Stimulated activated CD4-positive, alpha-beta T cell treated with anti-CD3 and anti-CD28 coated beads, Interleukin-2, amount 100 ng/mL, for 48 hours (primary cell): ENCODE measurements around the gene RAB36.

ENCODE experiments used
- DNase-seq, 2 donors: peaks; one replicate each; pipeline ENCODE4 v3.0.0-alpha.2; 2020

The RAB36 gene

GRCh38 chr22:23184764-23185113 is 39.5 kb downstream of the RAB36 start:
- DNase-seq = no peak

DNA sequence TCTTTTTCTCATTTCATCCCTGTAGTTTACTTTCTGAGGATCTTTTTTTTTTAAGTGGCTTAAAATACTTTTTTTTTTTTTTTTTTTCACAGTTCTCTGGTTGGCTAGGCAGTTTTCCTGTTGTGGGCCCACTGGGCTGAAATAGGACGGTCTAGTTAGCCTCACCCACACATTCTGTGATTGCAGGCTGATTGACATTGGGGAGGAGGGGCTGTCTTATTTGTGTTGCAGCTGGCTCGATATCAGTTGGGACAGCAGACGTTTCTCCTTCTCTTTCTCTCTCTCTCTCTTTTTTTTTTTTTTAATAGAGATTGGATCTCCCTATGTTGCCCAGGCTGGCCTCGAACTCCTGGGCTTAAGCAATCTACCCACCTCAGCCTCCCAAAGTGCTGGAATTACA is 41.9 kb downstream of the RAB36 start:
- DNase-seq = no peak

- no peak for DNase-seq
Observed at GRCh38 chr22:23187871-23188700, 42.8 kb downstream of the RAB36 start.

DNA sequence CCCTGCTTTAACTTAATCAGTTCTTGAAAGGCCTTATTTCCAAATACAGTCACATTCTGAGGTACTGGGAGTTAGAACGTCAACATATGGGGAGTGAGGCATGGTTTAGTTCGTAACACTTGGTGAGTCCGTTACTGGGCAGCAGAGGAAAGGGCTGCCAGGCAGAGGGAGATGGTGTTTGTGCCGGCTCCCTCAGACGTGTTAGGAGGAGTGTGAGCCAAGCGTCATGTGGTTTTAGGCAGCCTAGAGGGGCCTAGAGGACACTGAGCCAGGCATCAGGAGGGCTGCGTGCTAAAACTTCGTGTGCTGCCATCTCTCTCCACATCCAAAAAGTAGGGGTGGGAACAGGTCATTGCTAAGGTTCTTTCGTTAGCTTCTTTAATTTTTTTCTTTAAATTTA is 45.2 kb downstream of the RAB36 start:
- DNase-seq = no peak

DNA sequence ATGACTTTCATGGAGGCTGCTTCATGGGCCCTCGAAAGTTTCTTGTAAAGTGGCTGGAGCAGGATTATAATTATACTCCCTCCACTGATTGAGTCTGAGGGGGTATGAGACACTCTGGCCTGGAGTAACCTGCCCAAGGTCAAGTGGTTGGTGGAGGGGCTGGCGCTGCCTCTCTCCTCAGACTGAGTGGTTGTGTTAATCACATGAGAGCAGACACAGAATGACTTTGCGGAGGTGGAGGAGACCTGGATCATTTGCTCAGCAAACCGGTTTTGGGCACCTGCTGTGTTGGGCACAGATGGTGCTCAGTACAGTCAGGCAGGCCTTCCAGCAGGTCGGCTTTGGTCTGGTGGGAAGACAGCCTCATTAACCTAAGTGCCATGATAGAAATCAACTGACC is 46.9 kb downstream of the RAB36 start:
- no peak for DNase-seq

DNA sequence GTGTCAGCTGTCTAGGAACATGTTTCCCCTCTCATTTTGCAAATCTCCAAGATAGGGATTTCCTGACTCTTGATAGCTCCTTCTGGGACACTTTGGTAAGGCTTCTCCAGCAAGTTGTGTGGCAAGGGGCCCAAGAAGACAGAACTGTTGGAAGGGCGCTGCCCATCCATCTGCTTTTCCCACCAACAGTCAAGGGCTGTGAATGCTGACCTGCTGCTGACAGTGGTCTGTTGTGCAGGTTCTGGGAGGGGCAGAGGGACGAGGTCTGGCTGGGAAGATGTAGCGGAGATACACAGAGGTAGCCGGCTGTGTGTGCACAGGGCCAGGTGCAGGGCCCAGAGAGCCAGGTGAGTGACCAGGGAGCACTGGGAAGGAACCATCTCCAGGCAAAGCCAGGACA is 47.3 kb downstream of the RAB36 start:
- no peak for DNase-seq

GRCh38 chr22:23193196-23193827 is 48.0 kb downstream of the RAB36 start:
- DNase-seq = no peak

- no peak for DNase-seq
Observed at GRCh38 chr22:23193882-23194281, 48.6 kb downstream of the RAB36 start.

- DNase-seq = no peak
Observed at GRCh38 chr22:23196165-23196564, 50.9 kb downstream of the RAB36 start.

GRCh38 chr22:23197836-23198235 is 52.6 kb downstream of the RAB36 start:
- no peak for DNase-seq

DNA sequence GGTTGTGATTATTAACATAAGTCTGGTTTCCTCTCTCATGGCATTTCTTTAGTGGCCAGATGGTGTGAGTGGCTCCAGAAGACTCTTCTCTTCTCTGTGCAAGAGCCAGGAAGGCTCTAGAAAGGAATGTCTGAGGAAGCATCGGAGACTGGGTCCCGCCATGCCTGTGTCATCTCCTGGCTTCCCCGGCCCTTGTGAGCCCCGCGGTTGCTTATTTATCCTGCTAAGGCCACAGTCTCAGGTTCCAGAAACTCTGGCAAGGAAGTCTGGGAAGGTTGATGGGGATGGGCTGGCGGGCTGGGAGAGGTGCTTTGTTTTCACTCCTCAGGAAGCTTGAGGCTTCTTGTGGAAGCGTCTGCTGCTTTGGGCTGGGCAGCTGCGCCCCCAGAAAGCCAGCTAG is 53.9 kb downstream of the RAB36 start:
- no peak for DNase-seq

DNA sequence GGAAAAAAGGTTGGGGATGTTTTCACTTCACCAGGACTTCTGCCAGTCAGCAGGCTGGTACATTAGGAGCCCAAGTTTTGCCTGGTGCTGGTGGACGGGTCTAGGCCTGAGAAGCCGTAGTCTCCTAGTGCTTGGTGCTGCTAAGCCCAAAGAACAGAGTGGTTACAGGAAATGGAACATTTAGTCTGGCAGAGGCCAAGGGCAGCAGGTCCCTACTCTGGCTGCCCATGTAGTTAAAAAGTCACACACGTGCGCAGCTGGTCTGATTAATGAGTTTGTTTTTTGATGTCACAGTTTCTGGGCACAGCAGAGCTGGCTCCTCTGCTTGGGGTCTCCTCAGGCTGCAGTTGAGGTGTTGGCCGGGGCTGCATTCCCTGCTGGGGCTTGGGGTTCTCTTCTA is 55.6 kb downstream of the RAB36 start:
- no peak for DNase-seq

DNA sequence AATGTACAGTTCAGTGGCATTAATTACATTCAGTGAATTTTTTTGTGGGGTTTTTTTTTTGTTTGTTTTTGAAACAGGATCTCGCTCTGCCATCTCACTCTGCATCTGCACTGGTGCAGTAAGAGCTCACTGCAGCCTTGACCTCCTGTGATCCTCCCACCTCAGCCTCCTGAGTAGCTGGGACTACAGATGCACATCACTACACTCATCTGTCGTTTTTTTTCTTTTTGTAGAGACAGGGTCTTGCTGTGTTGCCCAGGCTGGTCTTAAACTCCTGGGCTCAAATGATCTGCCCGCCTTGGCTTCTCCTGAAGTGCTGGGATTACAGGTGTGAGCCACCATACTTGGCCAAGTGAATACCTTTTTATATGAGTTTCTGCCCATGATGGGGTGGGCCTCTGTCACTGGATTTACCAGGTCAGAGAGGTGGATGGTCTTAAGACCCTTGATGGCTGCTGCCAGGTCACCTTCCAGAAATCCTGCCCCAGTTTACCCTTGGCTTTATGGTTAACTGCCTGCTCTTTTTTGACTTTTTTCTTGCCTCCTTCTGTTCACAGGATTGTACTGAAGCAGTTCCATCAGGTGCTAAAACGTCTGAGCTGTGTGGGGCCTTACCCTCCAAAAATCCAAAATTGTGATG is 57.7 kb downstream of the RAB36 start:
- no peak for DNase-seq

- no peak for DNase-seq
Observed at GRCh38 chr22:23203452-23204124, 58.3 kb downstream of the RAB36 start.

DNA sequence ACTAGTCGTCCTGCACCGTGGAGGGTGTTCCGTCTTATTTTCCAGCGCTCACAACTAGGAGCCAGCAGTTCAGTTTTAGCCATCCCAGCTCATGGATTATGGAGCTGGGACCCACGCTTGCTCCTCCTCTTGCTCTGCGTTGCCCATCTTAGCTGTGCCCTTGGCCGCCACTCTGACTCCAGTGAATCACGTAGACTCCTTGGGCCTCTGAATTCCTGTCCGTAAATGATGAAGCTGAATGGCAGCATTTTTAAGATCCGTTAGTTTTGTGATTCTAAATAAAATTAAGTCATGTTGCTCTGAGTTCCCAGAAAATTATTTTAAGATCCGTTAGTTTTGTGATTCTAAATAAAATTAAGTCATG is 58.8 kb downstream of the RAB36 start:
- DNase-seq = no peak

DNA sequence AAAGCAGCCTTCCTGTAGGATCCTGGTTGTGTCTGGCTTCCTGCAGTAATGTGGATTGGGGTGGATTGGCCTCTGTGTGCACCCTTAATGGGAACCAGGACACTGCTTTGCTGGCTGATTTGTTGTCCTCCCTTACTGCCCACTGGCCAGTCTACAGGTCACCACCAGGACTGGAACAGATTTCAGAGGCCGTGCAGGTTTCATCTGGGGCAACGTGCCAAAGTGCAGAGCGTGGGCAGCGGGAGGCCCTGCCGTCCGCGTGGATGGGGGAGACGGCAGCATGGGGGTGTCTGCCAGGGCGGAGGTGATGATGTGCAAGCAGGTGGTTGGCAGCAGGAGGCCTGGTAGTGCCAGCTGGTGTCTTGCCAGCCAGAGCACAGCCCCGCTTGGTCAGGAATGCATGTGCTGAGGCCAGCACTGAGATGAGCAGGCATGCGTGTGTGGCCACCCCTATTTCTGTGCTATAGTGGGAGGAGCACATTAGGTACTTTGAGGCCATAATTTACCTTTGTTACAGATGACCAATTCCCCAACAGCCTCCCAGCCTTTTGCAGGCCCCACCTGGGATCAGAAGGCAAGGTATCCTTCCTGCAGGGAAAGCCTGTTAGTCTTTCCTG is 59.4 kb downstream of the RAB36 start:
- no peak for DNase-seq

GRCh38 chr22:23205339-23206049 is 60.2 kb downstream of the RAB36 start:
- no peak for DNase-seq

- no peak for DNase-seq
Observed at GRCh38 chr22:23206915-23207314, 61.6 kb downstream of the RAB36 start.

DNA sequence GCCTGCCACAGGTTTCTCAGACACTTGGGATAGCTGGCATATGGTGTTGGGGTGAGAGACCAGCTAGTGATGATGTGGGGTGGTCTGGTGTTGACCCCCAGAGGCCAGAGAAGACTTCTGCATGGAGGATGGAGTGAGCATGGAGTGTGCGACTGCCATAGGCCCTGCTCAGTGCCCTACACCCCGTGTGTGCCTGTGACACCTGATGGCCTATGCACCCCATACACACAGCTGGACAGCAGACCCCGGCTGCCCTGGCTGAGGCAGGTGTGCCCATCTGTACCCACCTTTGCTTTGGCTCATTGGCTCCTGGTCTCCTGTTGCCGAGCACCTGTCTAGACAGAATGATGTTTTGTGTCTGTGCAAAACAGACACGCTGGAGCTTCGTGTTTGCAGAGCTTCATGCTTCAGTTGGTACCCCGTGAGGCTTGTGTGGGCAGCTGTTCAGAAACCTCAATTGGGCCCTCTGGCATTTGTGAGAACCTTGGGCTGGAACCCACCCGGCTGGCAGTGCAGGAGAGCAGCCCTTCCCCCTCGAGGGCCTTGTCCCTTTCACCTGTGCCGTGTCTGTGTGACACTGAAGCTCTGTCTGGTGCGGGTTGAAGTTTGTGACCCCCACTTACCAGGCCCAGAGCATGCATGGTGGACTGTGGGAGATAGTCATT is 62.6 kb downstream of the RAB36 start:
- DNase-seq = no peak

- DNase-seq = no peak
Observed at GRCh38 chr22:23210428-23211170, 65.3 kb downstream of the RAB36 start.

DNA sequence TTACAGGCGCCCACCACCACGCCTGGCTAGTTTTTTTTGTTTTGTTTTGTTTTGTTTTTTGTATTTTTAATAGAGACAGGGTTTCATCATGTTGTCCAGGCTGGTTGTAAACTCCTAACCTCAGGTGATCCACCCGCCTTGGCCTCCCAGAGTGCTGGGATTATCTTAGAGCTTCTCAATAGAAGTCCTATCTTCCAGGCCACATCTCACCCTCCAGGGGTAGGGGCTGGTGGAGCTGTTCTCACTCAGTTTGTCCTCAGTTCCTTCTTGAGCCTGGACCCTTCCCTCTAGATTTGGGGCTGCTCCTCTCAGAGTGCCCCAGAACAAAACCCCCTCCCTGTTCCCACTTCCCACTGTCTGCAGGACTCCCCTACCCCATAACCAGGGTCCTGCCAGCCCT is 66.3 kb downstream of the RAB36 start:
- no peak for DNase-seq
